ENCODE results near the gene TDRKH. TPM values are rescaled to one million over a fixed set of nuclear protein-coding genes. Genes with fewer than 3 reads are reported as not detected.

The TDRKH gene
- total RNA-seq, 1 donor from 2014 or later = 3.8 TPM

DNA sequence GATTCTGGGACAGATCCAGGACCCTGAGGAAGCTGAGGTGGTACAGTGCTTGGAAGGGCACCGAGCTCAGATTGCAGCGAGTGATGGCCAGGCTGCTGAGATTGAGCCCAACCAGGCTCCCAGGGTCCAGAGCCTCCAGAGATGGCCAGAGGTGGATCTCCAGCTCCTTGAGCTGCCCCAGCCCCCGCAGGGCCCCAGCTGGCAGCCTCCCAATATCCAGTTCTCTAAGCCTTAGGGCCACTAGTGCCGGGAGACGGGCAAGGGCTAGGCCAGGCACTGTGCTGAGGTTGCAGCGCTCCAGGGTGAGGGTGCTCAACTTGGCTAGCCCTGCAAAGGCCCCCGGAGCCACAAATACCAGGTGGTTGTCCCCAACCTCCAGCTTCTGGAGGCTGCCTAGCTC lies 11.5 kb upstream of the TDRKH start:
- no peak for DNase-seq
- intact Hi-C loops (cut with micrococcal nuclease) = no loop called here
- H3K4me1 ChIP-seq = no peaks in the 10 kb centered on the region
- no peaks in the 10 kb centered on the region for H3K36me3 ChIP-seq
- no peak overlapping the region for H3K4me3 ChIP-seq
- peaks cover 46% of the 10 kb centered on the region for H3K27me3 ChIP-seq (ENCODE audit: low read depth)
- no peak overlapping the region for H3K27ac ChIP-seq (replicated peaks)
- TF ChIP-seq, protein P1, sequence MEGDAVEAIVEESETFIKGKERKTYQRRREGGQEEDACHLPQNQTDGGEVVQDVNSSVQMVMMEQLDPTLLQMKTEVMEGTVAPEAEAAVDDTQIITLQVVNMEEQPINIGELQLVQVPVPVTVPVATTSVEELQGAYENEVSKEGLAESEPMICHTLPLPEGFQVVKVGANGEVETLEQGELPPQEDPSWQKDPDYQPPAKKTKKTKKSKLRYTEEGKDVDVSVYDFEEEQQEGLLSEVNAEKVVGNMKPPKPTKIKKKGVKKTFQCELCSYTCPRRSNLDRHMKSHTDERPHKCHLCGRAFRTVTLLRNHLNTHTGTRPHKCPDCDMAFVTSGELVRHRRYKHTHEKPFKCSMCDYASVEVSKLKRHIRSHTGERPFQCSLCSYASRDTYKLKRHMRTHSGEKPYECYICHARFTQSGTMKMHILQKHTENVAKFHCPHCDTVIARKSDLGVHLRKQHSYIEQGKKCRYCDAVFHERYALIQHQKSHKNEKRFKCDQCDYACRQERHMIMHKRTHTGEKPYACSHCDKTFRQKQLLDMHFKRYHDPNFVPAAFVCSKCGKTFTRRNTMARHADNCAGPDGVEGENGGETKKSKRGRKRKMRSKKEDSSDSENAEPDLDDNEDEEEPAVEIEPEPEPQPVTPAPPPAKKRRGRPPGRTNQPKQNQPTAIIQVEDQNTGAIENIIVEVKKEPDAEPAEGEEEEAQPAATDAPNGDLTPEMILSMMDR (IDR thresholded peaks at IDR 0.05; ENCODE audit: borderline replicate concordance) = no peak
- H3K9me3 ChIP-seq (replicated peaks) = no peaks in the 10 kb centered on the region

GRCh38 chr1:151801310-151801820 lies 11.1 kb upstream of the TDRKH start:
- H3K36me3 ChIP-seq = no peaks in the 10 kb centered on the region
- no peak overlapping the region for H3K4me3 ChIP-seq
- no peaks in the 10 kb centered on the region for H3K4me1 ChIP-seq
- intact Hi-C loops (cut with micrococcal nuclease) = no loop called here
- TF ChIP-seq, protein P1 (IDR thresholded peaks at IDR 0.05; ENCODE audit: borderline replicate concordance) = no peak
- peaks cover 46% of the 10 kb centered on the region for H3K27me3 ChIP-seq (ENCODE audit: low read depth)
- no peaks in the 10 kb centered on the region for H3K9me3 ChIP-seq (replicated peaks)
- DNase-seq = no peak
- H3K27ac ChIP-seq (replicated peaks) = no peak overlapping the region

GRCh38 chr1:151800830-151801229 lies 10.5 kb upstream of the TDRKH start:
- H3K9me3 ChIP-seq (replicated peaks) = no peaks in the 10 kb centered on the region
- no peaks in the 10 kb centered on the region for H3K4me1 ChIP-seq
- H3K27me3 ChIP-seq (ENCODE audit: low read depth) = peaks cover 46% of the 10 kb centered on the region
- no peaks in the 10 kb centered on the region for H3K36me3 ChIP-seq
- no peak for DNase-seq
- H3K27ac ChIP-seq (replicated peaks) = no peak overlapping the region
- TF ChIP-seq, protein P1 (IDR thresholded peaks at IDR 0.05; ENCODE audit: borderline replicate concordance) = no peak
- H3K4me3 ChIP-seq = no peak overlapping the region
- intact Hi-C loops (cut with micrococcal nuclease) = no loop called here

DNA sequence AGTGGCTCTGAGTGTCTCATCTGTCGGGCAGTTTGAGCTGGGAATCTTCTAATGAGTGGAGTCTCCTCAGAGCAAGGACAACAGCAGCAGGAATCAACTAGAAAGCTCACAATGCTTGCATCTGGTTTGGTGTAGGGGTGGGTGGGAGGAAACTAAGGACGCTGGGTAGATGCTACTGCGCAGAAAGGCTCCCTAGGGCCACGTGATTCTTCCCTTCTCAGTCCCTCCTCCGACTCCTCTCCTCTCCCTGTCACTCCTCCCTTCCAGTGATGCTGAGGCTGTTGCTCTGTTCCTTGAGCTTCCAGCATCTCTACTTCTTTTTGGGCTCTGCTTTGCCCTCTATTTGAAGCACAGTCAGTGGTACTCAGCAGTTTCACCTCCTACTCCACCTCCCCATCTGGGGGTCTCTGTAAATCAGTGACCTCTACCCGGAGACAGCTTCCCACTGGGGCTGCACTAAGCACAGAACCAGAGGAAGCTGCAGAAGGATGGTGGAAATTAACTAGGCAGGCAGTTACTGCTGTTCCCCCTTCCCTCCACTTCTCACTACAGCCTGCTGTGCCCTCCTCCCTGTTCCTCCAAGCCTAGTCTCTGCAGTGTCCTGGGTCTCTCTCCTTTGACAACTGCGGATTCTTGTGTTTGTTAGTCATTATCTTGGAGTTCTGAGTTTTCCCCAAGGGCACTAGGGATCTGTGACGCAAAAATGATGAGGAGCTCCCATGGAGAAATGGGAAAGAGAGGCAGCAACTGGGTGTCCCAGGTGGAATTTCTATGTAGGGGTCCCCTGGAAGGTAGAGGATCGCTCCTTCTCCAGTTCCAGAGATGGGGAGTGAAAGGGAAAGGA lies 9.1 kb upstream of the TDRKH start:
- H3K4me3 ChIP-seq = no peak overlapping the region
- H3K27ac ChIP-seq (replicated peaks) = no peak overlapping the region
- DNase-seq = no peak
- H3K36me3 ChIP-seq = no peaks in the 10 kb centered on the region
- no peaks in the 10 kb centered on the region for H3K9me3 ChIP-seq (replicated peaks)
- H3K4me1 ChIP-seq = no peaks in the 10 kb centered on the region
- peaks cover 42% of the 10 kb centered on the region for H3K27me3 ChIP-seq (ENCODE audit: low read depth)
- intact Hi-C loops (cut with micrococcal nuclease) = no loop called here
- TF ChIP-seq, protein P1 (IDR thresholded peaks at IDR 0.05; ENCODE audit: borderline replicate concordance) = no peak

- no peaks in the 10 kb centered on the region for H3K36me3 ChIP-seq
- no peak overlapping the region for H3K4me3 ChIP-seq
- DNase-seq = no peak
- H3K27ac ChIP-seq (replicated peaks) = no peak overlapping the region
- H3K27me3 ChIP-seq (ENCODE audit: low read depth) = peaks cover 42% of the 10 kb centered on the region
- no peaks in the 10 kb centered on the region for H3K9me3 ChIP-seq (replicated peaks)
- intact Hi-C loops (cut with micrococcal nuclease) = no loop called here
- H3K4me1 ChIP-seq = no peaks in the 10 kb centered on the region
- TF ChIP-seq, protein P1 (IDR thresholded peaks at IDR 0.05; ENCODE audit: borderline replicate concordance) = no peak
These were observed 8.3 kb upstream of the TDRKH start for GRCh38 chr1:151798571-151798970.

Measured in left ventricle myocardium inferior (tissue), 1 donor.